ENCODE measurements around the gene PHF21B.
"Not testable (repeated sequence)": the region's sequence is repeated elsewhere in the genome, so short reads cannot be mapped to it uniquely, and the experiment has no call there.

The PHF21B gene

GRCh38 chr22:44925465-44926123 lies 84.2 kb downstream of the PHF21B start:
- H3K27me3 ChIP-seq (ENCODE audit: control insufficient read depth, insufficient read depth, low read length, poor library complexity, severe bottlenecking) = no peaks in the 10 kb centered on the region
- peaks cover 10% of the 10 kb centered on the region for H3K36me3 ChIP-seq (ENCODE audit: control insufficient read depth, insufficient read depth, low read length)
- 89 to 90% methylated on average over 15 of the region's 15 CpGs for WGBS, 2 experiments
- H3K9me3 ChIP-seq (ENCODE audit: control insufficient read depth, low read length) = no peaks in the 10 kb centered on the region
- no peaks in the 10 kb centered on the region for H3K4me1 ChIP-seq (ENCODE audit: control insufficient read depth, insufficient read depth, low read length)
- no peak overlapping the region for H3K27ac ChIP-seq (ENCODE audit: insufficient read depth, low read depth, low read length, poor library complexity, severe bottlenecking)
- no peak overlapping the region for H3K4me3 ChIP-seq (ENCODE audit: insufficient read depth, low read depth, low read length)

- Histone ChIP-seq H3K27ac (ENCODE audit: insufficient read depth, low read depth, low read length, poor library complexity, severe bottlenecking) (no peak overlapping the region), H3K4me3 (ENCODE audit: insufficient read depth, low read depth, low read length) (no peak overlapping the region), H3K36me3 (ENCODE audit: control insufficient read depth, insufficient read depth, low read length) (peaks cover 10% of the 10 kb centered on the region), H3K9me3 (ENCODE audit: control insufficient read depth, low read length) (no peaks in the 10 kb centered on the region), H3K27me3 (ENCODE audit: control insufficient read depth, insufficient read depth, low read length, poor library complexity, severe bottlenecking) (no peaks in the 10 kb centered on the region), H3K4me1 (ENCODE audit: control insufficient read depth, insufficient read depth, low read length) (no peaks in the 10 kb centered on the region)
- 94 to 96% methylated on average over 8 of the region's 8 CpGs for WGBS, 2 experiments
Observed at GRCh38 chr22:44924710-44925109, 85.1 kb downstream of the PHF21B start.

- no peaks in the 10 kb centered on the region for H3K9me3 ChIP-seq (ENCODE audit: control insufficient read depth, low read length)
- no peak overlapping the region for H3K4me3 ChIP-seq (ENCODE audit: insufficient read depth, low read depth, low read length)
- H3K36me3 ChIP-seq (ENCODE audit: control insufficient read depth, insufficient read depth, low read length) = peaks cover 10% of the 10 kb centered on the region
- H3K27ac ChIP-seq (ENCODE audit: insufficient read depth, low read depth, low read length, poor library complexity, severe bottlenecking) = no peak overlapping the region
- 77 to 81% methylated on average over 5 of the region's 5 CpGs for WGBS, 2 experiments
- H3K4me1 ChIP-seq (ENCODE audit: control insufficient read depth, insufficient read depth, low read length) = no peaks in the 10 kb centered on the region
- H3K27me3 ChIP-seq (ENCODE audit: control insufficient read depth, insufficient read depth, low read length, poor library complexity, severe bottlenecking) = no peaks in the 10 kb centered on the region
Observed at GRCh38 chr22:44924098-44924497, 85.7 kb downstream of the PHF21B start.

- not testable (repeated sequence) for H3K4me3 ChIP-seq (ENCODE audit: insufficient read depth, low read depth, low read length); H3K9me3 ChIP-seq (ENCODE audit: control insufficient read depth, low read length); H3K27me3 ChIP-seq (ENCODE audit: control insufficient read depth, insufficient read depth, low read length, poor library complexity, severe bottlenecking); H3K4me1 ChIP-seq (ENCODE audit: control insufficient read depth, insufficient read depth, low read length); H3K27ac ChIP-seq (ENCODE audit: insufficient read depth, low read depth, low read length, poor library complexity, severe bottlenecking)
- peaks cover 11% of the 10 kb centered on the region for H3K36me3 ChIP-seq (ENCODE audit: control insufficient read depth, insufficient read depth, low read length)
- 91 to 98% methylated on average over 8 to 11 of the region's 11 CpGs for WGBS, 2 experiments
Observed at GRCh38 chr22:44921766-44922165, 88.0 kb downstream of the PHF21B start.

- 94 to 96% methylated on average over 14 of the region's 14 CpGs for WGBS, 2 experiments
- Histone ChIP-seq H3K9me3 (ENCODE audit: control insufficient read depth, low read length) (no peaks in the 10 kb centered on the region), H3K4me3 (ENCODE audit: insufficient read depth, low read depth, low read length) (no peak overlapping the region), H3K4me1 (ENCODE audit: control insufficient read depth, insufficient read depth, low read length) (no peaks in the 10 kb centered on the region), H3K27ac (ENCODE audit: insufficient read depth, low read depth, low read length, poor library complexity, severe bottlenecking) (no peak overlapping the region), H3K27me3 (ENCODE audit: control insufficient read depth, insufficient read depth, low read length, poor library complexity, severe bottlenecking) (no peaks in the 10 kb centered on the region), H3K36me3 (ENCODE audit: control insufficient read depth, insufficient read depth, low read length) (peaks cover 3% of the 10 kb centered on the region)
Observed at GRCh38 chr22:44920183-44920582, 89.6 kb downstream of the PHF21B start.

GRCh38 chr22:44919691-44920090 lies 90.1 kb downstream of the PHF21B start:
- H3K27me3 ChIP-seq (ENCODE audit: control insufficient read depth, insufficient read depth, low read length, poor library complexity, severe bottlenecking) = no peaks in the 10 kb centered on the region
- no peak overlapping the region for H3K4me3 ChIP-seq (ENCODE audit: insufficient read depth, low read depth, low read length)
- no peaks in the 10 kb centered on the region for H3K9me3 ChIP-seq (ENCODE audit: control insufficient read depth, low read length)
- peaks cover 3% of the 10 kb centered on the region for H3K36me3 ChIP-seq (ENCODE audit: control insufficient read depth, insufficient read depth, low read length)
- no peaks in the 10 kb centered on the region for H3K4me1 ChIP-seq (ENCODE audit: control insufficient read depth, insufficient read depth, low read length)
- H3K27ac ChIP-seq (ENCODE audit: insufficient read depth, low read depth, low read length, poor library complexity, severe bottlenecking) = no peak overlapping the region
- 94 to 95% methylated on average over 10 of the region's 10 CpGs for WGBS, 2 experiments

- Histone ChIP-seq H3K27ac (ENCODE audit: insufficient read depth, low read depth, low read length, poor library complexity, severe bottlenecking) (no peak overlapping the region), H3K27me3 (ENCODE audit: control insufficient read depth, insufficient read depth, low read length, poor library complexity, severe bottlenecking) (no peaks in the 10 kb centered on the region), H3K4me1 (ENCODE audit: control insufficient read depth, insufficient read depth, low read length) (no peaks in the 10 kb centered on the region), H3K36me3 (ENCODE audit: control insufficient read depth, insufficient read depth, low read length) (peaks cover 3% of the 10 kb centered on the region), H3K9me3 (ENCODE audit: control insufficient read depth, low read length) (no peaks in the 10 kb centered on the region), H3K4me3 (ENCODE audit: insufficient read depth, low read depth, low read length) (no peak overlapping the region)
- WGBS, 2 experiments = 92 to 94% methylated on average over 8 of the region's 8 CpGs
Observed at GRCh38 chr22:44918925-44919392, 90.8 kb downstream of the PHF21B start.

GRCh38 chr22:44918166-44918924 lies 91.5 kb downstream of the PHF21B start:
- H3K9me3 ChIP-seq (ENCODE audit: control insufficient read depth, low read length) = no peaks in the 10 kb centered on the region
- H3K4me1 ChIP-seq (ENCODE audit: control insufficient read depth, insufficient read depth, low read length) = no peaks in the 10 kb centered on the region
- no peaks in the 10 kb centered on the region for H3K27me3 ChIP-seq (ENCODE audit: control insufficient read depth, insufficient read depth, low read length, poor library complexity, severe bottlenecking)
- H3K27ac ChIP-seq (ENCODE audit: insufficient read depth, low read depth, low read length, poor library complexity, severe bottlenecking) = no peak overlapping the region
- WGBS, 2 experiments = 89% methylated on average over 18 of the region's 18 CpGs
- peaks cover 10% of the 10 kb centered on the region for H3K36me3 ChIP-seq (ENCODE audit: control insufficient read depth, insufficient read depth, low read length)
- H3K4me3 ChIP-seq (ENCODE audit: insufficient read depth, low read depth, low read length) = no peak overlapping the region

GRCh38 chr22:44917372-44918165 lies 92.2 kb downstream of the PHF21B start:
- 90% methylated on average over 19 of the region's 19 CpGs for WGBS, 2 experiments
- H3K9me3 ChIP-seq (ENCODE audit: control insufficient read depth, low read length) = no peaks in the 10 kb centered on the region
- no peak overlapping the region for H3K27ac ChIP-seq (ENCODE audit: insufficient read depth, low read depth, low read length, poor library complexity, severe bottlenecking)
- peaks cover 17% of the 10 kb centered on the region for H3K36me3 ChIP-seq (ENCODE audit: control insufficient read depth, insufficient read depth, low read length)
- H3K4me1 ChIP-seq (ENCODE audit: control insufficient read depth, insufficient read depth, low read length) = no peaks in the 10 kb centered on the region
- no peak overlapping the region for H3K4me3 ChIP-seq (ENCODE audit: insufficient read depth, low read depth, low read length)
- no peaks in the 10 kb centered on the region for H3K27me3 ChIP-seq (ENCODE audit: control insufficient read depth, insufficient read depth, low read length, poor library complexity, severe bottlenecking)

All from ectodermal cell (in vitro differentiated cells).